HL-60/S4 (cell line): Measurements from ENCODE around the gene B4GALNT2.

Source experiments
- in situ Hi-C: fragments of 300-500 bp; cut with MboI; formaldehyde crosslinking; loops from 2 replicates; pipeline ENCODE4 v1.14.3; 2022; ENCODE audit warnings: low sequenced_read_pairs

Gene B4GALNT2

GRCh38 chr17:49209061-49209571 is 76.5 kb downstream of the B4GALNT2 start:
- in situ Hi-C loops = no loop called here

- in situ Hi-C loops = no loop called here
These were observed 77.8 kb downstream of the B4GALNT2 start, which contains the start of the genes ABI3 and GNGT2 for GRCh38 chr17:49210158-49211029. Gene ABI3, plus strand, starts transcription at chr17:49210707. Its CDS starts 18 bp downstream, at chr17:49210725. Gene GNGT2, minus strand, starts transcription at chr17:49210574. Its CDS starts 3,152 bp downstream, at chr17:49207422.

- in situ Hi-C loops = no loop called here
These were observed 80.8 kb downstream of the B4GALNT2 start for GRCh38 chr17:49213399-49213798.

GRCh38 chr17:49213847-49214246 is 81.3 kb downstream of the B4GALNT2 start:
- in situ Hi-C loops = no loop called here

GRCh38 chr17:49214676-49215360 is 82.2 kb downstream of the B4GALNT2 start:
- in situ Hi-C loops = no loop called here

- in situ Hi-C loops = no loop called here
These were observed 83.9 kb downstream of the B4GALNT2 start for GRCh38 chr17:49216482-49216881.

- in situ Hi-C loops = no loop called here
These were observed 84.5 kb downstream of the B4GALNT2 start for GRCh38 chr17:49216953-49217650.

- in situ Hi-C loops = no loop called here
These were observed 85.3 kb downstream of the B4GALNT2 start for GRCh38 chr17:49217651-49218413.

GRCh38 chr17:49218941-49219913 is 86.7 kb downstream of the B4GALNT2 start:
- in situ Hi-C loops = no loop called here

- in situ Hi-C loops = no loop called here
These were observed 87.4 kb downstream of the B4GALNT2 start for GRCh38 chr17:49219987-49220386.

- in situ Hi-C loops = no loop called here
These were observed 90.6 kb downstream of the B4GALNT2 start for GRCh38 chr17:49223168-49223516.

- in situ Hi-C loops = no loop called here
These were observed 91.1 kb downstream of the B4GALNT2 start for GRCh38 chr17:49223517-49224197.

GRCh38 chr17:49224198-49224996 is 91.8 kb downstream of the B4GALNT2 start:
- in situ Hi-C loops = no loop called here

- in situ Hi-C loops = no loop called here
These were observed 92.4 kb downstream of the B4GALNT2 start for GRCh38 chr17:49224997-49225337.

- in situ Hi-C loops = no loop called here
These were observed 93.1 kb downstream of the B4GALNT2 start for GRCh38 chr17:49225554-49226236.
